ENCODE measurements around the gene NBPF19. TPM values are rescaled to one million over a fixed set of nuclear protein-coding genes. Genes with fewer than 3 reads are reported as not detected.
"Not testable (repeated sequence)": the region's sequence is repeated elsewhere in the genome, so short reads cannot be mapped to it uniquely, and the experiment has no call there.

NBPF19 gene
- total RNA-seq (10 to 100 TPM in 3 of 4 donors, 1 to 10 TPM in 1; 8.6 to 24.4 (median 15.4) TPM), polyA plus RNA-seq (1 to 10 TPM; 2.4 to 7.7 (median 5.1) TPM)

DNA sequence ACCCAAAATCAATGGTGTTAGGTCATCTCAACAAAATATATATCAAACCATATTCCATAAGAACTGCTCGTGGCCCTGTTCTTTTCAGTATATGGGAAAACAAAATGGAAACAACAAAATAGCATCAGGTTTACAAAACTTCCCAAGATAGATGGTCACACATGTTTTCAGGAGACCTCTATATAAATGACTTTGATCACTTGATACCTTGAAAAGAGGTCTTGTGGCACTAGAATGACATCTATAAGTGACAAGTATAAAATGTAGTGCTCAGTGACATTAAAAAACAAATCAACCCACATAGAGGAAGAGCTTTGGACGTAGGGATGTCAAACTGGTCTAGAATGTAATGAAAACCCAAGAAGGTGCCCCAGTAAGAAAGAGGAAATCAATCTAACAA lies at the start of gene NBPF19:
Gene NBPF19, plus strand, starts transcription at position 301 of the 400 bp plus-strand sequence. CDS start 888 bp downstream, outside the sequence.
- H3K4me3 ChIP-seq; H3K27ac ChIP-seq; DNase-seq; H3K27me3 ChIP-seq; H3K9me3 ChIP-seq; H3K36me3 ChIP-seq; H3K4me1 ChIP-seq; intact Hi-C loops (cut with DNase I): not testable (repeated sequence)
- 77 to 85% methylated on average over 1 of the region's 2 CpGs for WGBS, 2 donors

GRCh38 chr1:149428317-149428716 lies 46.5 kb upstream of the NBPF19 start:
- H3K9me3 ChIP-seq; H3K4me1 ChIP-seq; DNase-seq; H3K36me3 ChIP-seq; H3K27me3 ChIP-seq; H3K4me3 ChIP-seq; H3K27ac ChIP-seq; intact Hi-C loops (cut with DNase I): not testable (repeated sequence)
- WGBS, 2 donors, result 18 to 74% methylated on average over 2 of the region's 3 CpGs

- H3K27me3 ChIP-seq; H3K36me3 ChIP-seq; H3K4me3 ChIP-seq; H3K9me3 ChIP-seq; intact Hi-C loops (cut with DNase I); H3K4me1 ChIP-seq: not testable (repeated sequence)
- peak overlapping the region in 2 of 4 donors; percentile 49 to 61 for H3K27ac ChIP-seq
- peak; percentile 63 for DNase-seq
- 2 to 6% methylated on average over 5 of the region's 6 CpGs for WGBS, 2 donors
These were observed 29.4 kb upstream of the NBPF19 start for GRCh38 chr1:149445451-149445850.

- intact Hi-C loops (cut with DNase I), result not testable (repeated sequence)
These were observed 22.6 kb upstream of the NBPF19 start for GRCh38 chr1:149452196-149452595.

GRCh38 chr1:149452652-149453051 lies 22.2 kb upstream of the NBPF19 start:
- H3K36me3 ChIP-seq; H3K27me3 ChIP-seq; H3K4me1 ChIP-seq; H3K9me3 ChIP-seq; H3K4me3 ChIP-seq; DNase-seq; H3K27ac ChIP-seq; intact Hi-C loops (cut with DNase I): not testable (repeated sequence)
- WGBS, 2 donors, result no CpG with 5 or more reads among the region's 1 CpG

More at GRCh38 chr1:149452196-149452595, 22.6 kb upstream of the NBPF19 start:
- H3K4me3 ChIP-seq, H3K4me1 ChIP-seq, DNase-seq, H3K9me3 ChIP-seq, H3K27me3 ChIP-seq, H3K36me3 ChIP-seq, H3K27ac ChIP-seq: not testable (repeated sequence)
- WGBS, 2 donors, result 76 to 82% methylated on average over 1 of the region's 2 CpGs

- H3K4me1 ChIP-seq; H3K36me3 ChIP-seq; H3K9me3 ChIP-seq; intact Hi-C loops (cut with DNase I); H3K27me3 ChIP-seq: not testable (repeated sequence)
- H3K27ac ChIP-seq, result peak overlapping the region; percentile 49 to 71 (median 68)
- DNase-seq, result peak; percentile 68
- peak overlapping the region in 3 of 4 donors; percentile 38 to 44 (median 39) for H3K4me3 ChIP-seq
- 1% methylated on average over 36 of the region's 36 CpGs for WGBS, 2 donors
These were observed 83.5 kb downstream of the NBPF19 start for GRCh38 chr1:149558350-149558825.

GRCh38 chr1:149561806-149562205 lies 87.0 kb downstream of the NBPF19 start:
- H3K9me3 ChIP-seq; H3K36me3 ChIP-seq; H3K27ac ChIP-seq; H3K4me1 ChIP-seq; DNase-seq; H3K4me3 ChIP-seq; intact Hi-C loops (cut with DNase I); H3K27me3 ChIP-seq: not testable (repeated sequence)
- 95 to 97% methylated on average over 18 to 20 of the region's 23 CpGs for WGBS, 2 donors

DNA sequence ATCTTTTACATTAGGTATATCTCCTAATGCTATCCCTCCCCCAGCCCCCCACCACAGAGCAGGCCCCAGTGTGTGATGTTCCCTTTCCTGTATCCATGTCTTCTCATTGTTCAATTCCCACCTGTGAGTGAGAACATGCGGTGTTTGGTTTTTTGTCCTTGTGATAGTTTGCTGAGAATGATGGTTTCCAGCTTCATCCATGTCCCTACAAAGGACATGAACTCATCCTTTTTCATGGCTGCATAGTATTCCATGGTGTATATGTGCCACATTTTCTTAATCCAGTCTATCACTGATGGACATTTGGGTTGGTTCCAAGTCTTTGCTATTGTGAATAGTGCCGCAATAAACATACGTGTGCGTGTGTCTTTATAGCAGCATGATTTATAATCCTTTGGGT lies 90.6 kb downstream of the NBPF19 start:
- H3K36me3 ChIP-seq; H3K4me1 ChIP-seq; H3K27me3 ChIP-seq; H3K27ac ChIP-seq; H3K4me3 ChIP-seq; intact Hi-C loops (cut with DNase I); DNase-seq; H3K9me3 ChIP-seq: not testable (repeated sequence)
- WGBS, 2 donors, result 96 to 100% methylated on average over 1 of the region's 4 CpGs

DNA sequence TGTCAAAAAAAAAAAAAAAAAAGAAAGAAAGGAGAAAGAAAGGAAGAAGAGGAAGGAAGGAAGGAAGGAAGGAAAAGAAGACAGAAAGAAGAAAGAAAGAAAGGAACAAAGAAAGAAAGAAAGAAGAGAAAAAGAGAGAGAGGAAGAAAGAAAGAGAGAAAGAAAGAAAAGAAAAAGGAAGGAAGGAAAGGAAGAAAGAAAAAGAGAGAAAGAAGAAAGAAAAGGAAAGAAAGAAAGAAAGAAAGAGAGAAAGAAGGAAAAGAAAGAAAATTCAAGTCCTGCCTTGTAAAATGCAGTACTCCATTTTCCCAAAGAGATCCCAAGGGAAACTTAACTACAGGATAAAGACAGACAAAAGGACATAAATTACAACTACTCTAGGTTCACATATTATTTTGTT lies 97.9 kb downstream of the NBPF19 start:
- H3K4me3 ChIP-seq; H3K9me3 ChIP-seq; H3K4me1 ChIP-seq; H3K27me3 ChIP-seq; H3K36me3 ChIP-seq; intact Hi-C loops (cut with DNase I); H3K27ac ChIP-seq; DNase-seq: not testable (repeated sequence)

DNA sequence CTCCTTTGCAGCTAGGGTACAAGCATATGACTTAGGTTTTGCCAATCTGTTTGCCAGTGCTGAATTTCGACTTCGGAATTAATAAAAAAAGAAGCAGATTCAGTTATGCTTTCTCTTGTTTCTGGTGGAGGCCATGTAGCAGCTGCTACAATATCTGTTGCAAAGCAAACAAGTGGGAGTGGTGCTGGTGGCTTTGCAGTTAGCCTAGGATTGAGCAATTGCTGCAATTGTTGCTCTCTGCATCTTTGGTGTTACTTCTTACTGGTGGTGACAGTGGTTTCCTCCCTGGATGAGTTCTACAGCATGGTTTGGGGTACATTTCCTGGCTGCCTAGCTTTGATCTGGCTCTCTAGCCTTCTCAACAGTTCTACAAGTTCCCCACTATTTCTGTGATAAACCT lies 110.7 kb downstream of the NBPF19 start:
- H3K9me3 ChIP-seq; H3K27ac ChIP-seq; H3K4me1 ChIP-seq; H3K36me3 ChIP-seq; intact Hi-C loops (cut with DNase I); H3K27me3 ChIP-seq; H3K4me3 ChIP-seq: not testable (repeated sequence)
- WGBS, 2 donors, result no CpG with 5 or more reads among the region's 2 CpGs
- peak; percentile 27 for DNase-seq

Other genes with a start within 250 kb of the NBPF19 start
- gene PPIAL4C, start 108.8 kb downstream of the NBPF19 start, total RNA-seq, result not detected
- under 1 TPM in 1 of 3 donors, not detected in 2; 0.39 TPM for gene PPIAL4C, start 108.8 kb downstream of the NBPF19 start, polyA plus RNA-seq